ENCODE measurements around the gene TRAK1. TPM values are rescaled to one million over a fixed set of nuclear protein-coding genes. Genes with fewer than 3 reads are reported as not detected.

Gene TRAK1
- total RNA-seq, 1 donor from 2014 or later, result 169 TPM

- no peak for DNase-seq
Observed at GRCh38 chr3:42123824-42124658, 32.9 kb downstream of the TRAK1 start.

- no peak for DNase-seq
Observed at GRCh38 chr3:42127226-42127625, 36.1 kb downstream of the TRAK1 start.

GRCh38 chr3:42128526-42128925, 37.4 kb downstream of the TRAK1 start:
- DNase-seq, result no peak

- DNase-seq, result no peak
Observed at GRCh38 chr3:42129014-42129953, 38.1 kb downstream of the TRAK1 start.

GRCh38 chr3:42130007-42130328, 38.8 kb downstream of the TRAK1 start:
- DNase-seq, result no peak

- DNase-seq, result no peak
Observed at GRCh38 chr3:42130329-42131070, 39.3 kb downstream of the TRAK1 start.

- no peak for DNase-seq
Observed at GRCh38 chr3:42133500-42134298, 42.5 kb downstream of the TRAK1 start.

GRCh38 chr3:42134867-42135464, 43.8 kb downstream of the TRAK1 start:
- no peak for DNase-seq

GRCh38 chr3:42139621-42140453, 48.7 kb downstream of the TRAK1 start:
- no peak for DNase-seq

- DNase-seq, result no peak
Observed at GRCh38 chr3:42140665-42141203, 49.6 kb downstream of the TRAK1 start.

- DNase-seq, result no peak
Observed at GRCh38 chr3:42143440-42143839, 52.3 kb downstream of the TRAK1 start.

- no peak for DNase-seq
Observed at GRCh38 chr3:42144209-42144608, 53.1 kb downstream of the TRAK1 start.

GRCh38 chr3:42148086-42148848, 57.1 kb downstream of the TRAK1 start:
- DNase-seq, result no peak

- peak; percentile 91 for DNase-seq
Observed at GRCh38 chr3:42148982-42149432, 57.9 kb downstream of the TRAK1 start.

- DNase-seq, result no peak
Observed at GRCh38 chr3:42149532-42149931, 58.4 kb downstream of the TRAK1 start.

- DNase-seq, result no peak
Observed at GRCh38 chr3:42149975-42150374, 58.8 kb downstream of the TRAK1 start.

GRCh38 chr3:42151596-42152168, 60.5 kb downstream of the TRAK1 start:
- no peak for DNase-seq

- DNase-seq, result no peak
Observed at GRCh38 chr3:42152193-42152592, 61.0 kb downstream of the TRAK1 start.

GRCh38 chr3:42153039-42153438, 61.9 kb downstream of the TRAK1 start:
- no peak for DNase-seq
